Left colon (tissue), 2 donors: Measurements from ENCODE around the gene SLC9A2. TPM values are rescaled to one million over a fixed set of nuclear protein-coding genes. Genes with fewer than 3 reads are reported as not detected.
A peak's percentile ranks its signal among the peaks of the same experiment; 100 is the strongest.

ENCODE experiments used
- ATAC-seq: fragments of 200-7000 bp; cut with Tn5 transposase; one replicate; pipeline ENCODE4 v1.9.1; 2020; ENCODE audit warnings: mild to moderate bottlenecking, moderate library complexity
- DNase-seq, 2 donors: peaks; one replicate each; pipeline ENCODE4 v3.0.0-alpha.2; 2020
- intact Hi-C, 2 donors: fragments of 100-400 bp; cut with DNase I in 1 of 2; cut with micrococcal nuclease in 1 of 2; formaldehyde crosslinking; loops; one replicate each; pipeline versions ENCODE4 v1.11.2 to v1.14.0; 2022; cut with DNase I, micrococcal nuclease
- total RNA-seq, 2 donors: library from RNA; stranded (reverse); fragmentation: NEBNext Ultra II Directional; extraction: Animal tissue kit (Norgen Biotek cat#: 25700); gene quantifications; one replicate each; pipeline ENCODE4 v1.2.1, GENCODE V29; 2021
- donor health status: DM: no; HTN: no; CAD: no.
- donor health status: DM: yes; HTN: yes; CAD: no.

Gene SLC9A2
- total RNA-seq, 2 donors from 2014 or later = 75.2 to 81.1 TPM

GRCh38 chr2:102662833-102663232, 43.5 kb downstream of the SLC9A2 start:
- ATAC-seq = no peak
- intact Hi-C loops = no loop called here
- no peak for DNase-seq

GRCh38 chr2:102663381-102663780, 44.0 kb downstream of the SLC9A2 start:
- no peak for ATAC-seq
- intact Hi-C loops = no loop called here
- no peak for DNase-seq

GRCh38 chr2:102664471-102664909, 45.1 kb downstream of the SLC9A2 start:
- ATAC-seq = peak; percentile 70
- intact Hi-C loops = no loop called here
- DNase-seq = peak; percentile 36 to 78

- ATAC-seq (no peak), DNase-seq (no peak)
- intact Hi-C loops = no loop called here
Observed at GRCh38 chr2:102667072-102667471, 47.7 kb downstream of the SLC9A2 start.

- peak; percentile 82 for ATAC-seq
- intact Hi-C loops = no loop called here
- DNase-seq = peak; percentile 54 to 64
Observed at GRCh38 chr2:102668171-102668570, 48.8 kb downstream of the SLC9A2 start.

GRCh38 chr2:102669401-102669800, 50.0 kb downstream of the SLC9A2 start:
- intact Hi-C loops = no loop called here
- ATAC-seq (no peak), DNase-seq (no peak)

GRCh38 chr2:102672107-102672776, 52.9 kb downstream of the SLC9A2 start:
- intact Hi-C loops = no loop called here
- DNase-seq = no peak

GRCh38 chr2:102674370-102674769, 55.0 kb downstream of the SLC9A2 start:
- intact Hi-C loops = no loop called here
- DNase-seq = no peak
- no peak for ATAC-seq

More at GRCh38 chr2:102672107-102672776, 52.9 kb downstream of the SLC9A2 start:
- ATAC-seq = no peak

GRCh38 chr2:102674836-102675235, 55.5 kb downstream of the SLC9A2 start:
- no peak for DNase-seq
- no peak for ATAC-seq
- intact Hi-C loops = no loop called here

- DNase-seq (no peak), ATAC-seq (peak; percentile 39)
- intact Hi-C loops = no loop called here
Observed at GRCh38 chr2:102677244-102678215, 58.2 kb downstream of the SLC9A2 start.

- intact Hi-C loops = no loop called here
- no peak for ATAC-seq
- DNase-seq = no peak
Observed at GRCh38 chr2:102678442-102678841, 59.1 kb downstream of the SLC9A2 start.

GRCh38 chr2:102686479-102687439, 67.4 kb downstream of the SLC9A2 start:
- no peak for ATAC-seq
- intact Hi-C loops = no loop called here
- no peak for DNase-seq

- intact Hi-C loops = no loop called here
- ATAC-seq (no peak), DNase-seq (no peak)
Observed at GRCh38 chr2:102690012-102690411, 70.7 kb downstream of the SLC9A2 start.

- DNase-seq (no peak), ATAC-seq (peak; percentile 73)
- intact Hi-C loops = no loop called here
Observed at GRCh38 chr2:102696463-102696862, 77.1 kb downstream of the SLC9A2 start.

GRCh38 chr2:102698369-102699111, 79.2 kb downstream of the SLC9A2 start:
- ATAC-seq (peak; percentile 77), DNase-seq (peak; percentile 65 to 66)
- intact Hi-C loops = no loop called here

GRCh38 chr2:102703305-102703704, 84.0 kb downstream of the SLC9A2 start:
- intact Hi-C loops = loop anchor here in 1 of 2 donors (10.0 kb wide), 1 partner anchor 229 kb away; the partner anchor contains the start of gene SLC9A4
- ATAC-seq (peak; percentile 5), DNase-seq (no peak)

GRCh38 chr2:102703748-102704147, 84.4 kb downstream of the SLC9A2 start:
- ATAC-seq (peak; percentile 86), DNase-seq (peak in 1 of 2 donors; percentile 42)
- intact Hi-C loops = loop anchor here in 1 of 2 donors (10.0 kb wide), 1 partner anchor 229 kb away; the partner anchor contains the start of gene SLC9A4

GRCh38 chr2:102704531-102704930, 85.2 kb downstream of the SLC9A2 start:
- intact Hi-C loops = loop anchor here in 1 of 2 donors (10.0 kb wide), 1 partner anchor 230 kb away; the partner anchor contains the start of gene SLC9A4
- DNase-seq = no peak
- no peak for ATAC-seq
